ENCODE measurements around the gene NKTR. TPM values are rescaled to one million over a fixed set of nuclear protein-coding genes. Genes with fewer than 3 reads are reported as not detected.

The NKTR gene
- total and polyA plus RNA-seq, 2 of the 13 experiments (the other 11 are each of a cell fraction or from before 2014, with no cell fraction given) = 41.3 to 59.6 TPM

DNA sequence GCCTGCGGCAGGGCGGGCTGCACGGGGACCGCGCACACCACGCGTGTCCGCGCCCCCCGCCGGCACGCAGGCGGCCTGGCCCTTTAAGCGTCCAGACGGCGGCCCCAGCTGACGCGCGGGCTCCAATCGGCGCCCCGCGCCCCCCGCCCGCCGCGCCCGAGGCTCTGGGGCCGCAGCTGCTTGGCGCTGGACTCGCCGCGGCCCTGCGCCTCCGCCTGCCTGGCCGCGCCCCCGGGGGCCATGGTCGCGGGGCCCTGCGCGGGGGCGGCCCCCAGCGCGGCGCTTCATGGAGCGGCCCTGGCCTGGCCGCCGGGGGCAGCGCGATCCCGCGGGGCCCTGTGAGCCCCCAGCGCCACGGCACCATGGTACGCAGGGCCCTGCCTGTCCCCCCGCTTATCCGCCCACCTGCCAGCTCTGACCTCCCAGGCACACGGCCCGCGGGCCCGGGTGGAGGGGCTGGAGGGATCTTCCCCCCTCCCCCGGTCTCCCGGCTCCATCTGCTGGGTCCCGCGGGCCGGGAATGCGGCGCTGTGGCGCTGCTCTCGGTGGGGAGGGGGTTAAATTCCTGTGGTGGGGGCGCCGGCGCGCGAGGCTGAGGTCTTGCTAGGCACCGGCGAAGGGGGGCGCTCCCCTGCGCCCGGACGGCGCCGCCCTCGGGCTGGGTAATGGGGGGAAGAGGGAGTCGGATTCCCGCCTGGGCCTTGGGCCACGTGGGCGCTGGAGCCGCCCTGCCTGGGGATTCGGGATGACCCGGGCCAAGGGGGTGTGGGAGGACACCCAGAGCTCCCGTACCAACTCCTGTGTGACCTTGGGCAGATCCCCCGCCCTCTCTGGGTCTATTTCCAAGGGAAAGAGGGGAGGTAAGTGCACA lies 54.1 kb downstream of the NKTR start (continued):
- 0 out of 2 replicates have a peak, but pooled peaks have one; percentile 35 for TF ChIP-seq POGZ (CRISPR knock-in tag; IDR thresholded peaks at IDR 0.05)
- no peak for TF ChIP-seq ZZZ3 (CRISPR knock-in tag; IDR thresholded peaks at IDR 0.05; ENCODE audit: borderline replicate concordance)
- TF ChIP-seq ZBTB1 (CRISPR knock-in tag; IDR thresholded peaks at IDR 0.05; ENCODE audit: borderline replicate concordance) = no peak
- TF ChIP-seq, protein P1, sequence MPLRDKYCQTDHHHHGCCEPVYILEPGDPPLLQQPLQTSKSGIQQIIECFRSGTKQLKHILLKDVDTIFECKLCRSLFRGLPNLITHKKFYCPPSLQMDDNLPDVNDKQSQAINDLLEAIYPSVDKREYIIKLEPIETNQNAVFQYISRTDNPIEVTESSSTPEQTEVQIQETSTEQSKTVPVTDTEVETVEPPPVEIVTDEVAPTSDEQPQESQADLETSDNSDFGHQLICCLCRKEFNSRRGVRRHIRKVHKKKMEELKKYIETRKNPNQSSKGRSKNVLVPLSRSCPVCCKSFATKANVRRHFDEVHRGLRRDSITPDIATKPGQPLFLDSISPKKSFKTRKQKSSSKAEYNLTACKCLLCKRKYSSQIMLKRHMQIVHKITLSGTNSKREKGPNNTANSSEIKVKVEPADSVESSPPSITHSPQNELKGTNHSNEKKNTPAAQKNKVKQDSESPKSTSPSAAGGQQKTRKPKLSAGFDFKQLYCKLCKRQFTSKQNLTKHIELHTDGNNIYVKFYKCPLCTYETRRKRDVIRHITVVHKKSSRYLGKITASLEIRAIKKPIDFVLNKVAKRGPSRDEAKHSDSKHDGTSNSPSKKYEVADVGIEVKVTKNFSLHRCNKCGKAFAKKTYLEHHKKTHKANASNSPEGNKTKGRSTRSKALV (CRISPR knock-in tag; IDR thresholded peaks at IDR 0.05) = no peak
- TF ChIP-seq, protein P2, sequence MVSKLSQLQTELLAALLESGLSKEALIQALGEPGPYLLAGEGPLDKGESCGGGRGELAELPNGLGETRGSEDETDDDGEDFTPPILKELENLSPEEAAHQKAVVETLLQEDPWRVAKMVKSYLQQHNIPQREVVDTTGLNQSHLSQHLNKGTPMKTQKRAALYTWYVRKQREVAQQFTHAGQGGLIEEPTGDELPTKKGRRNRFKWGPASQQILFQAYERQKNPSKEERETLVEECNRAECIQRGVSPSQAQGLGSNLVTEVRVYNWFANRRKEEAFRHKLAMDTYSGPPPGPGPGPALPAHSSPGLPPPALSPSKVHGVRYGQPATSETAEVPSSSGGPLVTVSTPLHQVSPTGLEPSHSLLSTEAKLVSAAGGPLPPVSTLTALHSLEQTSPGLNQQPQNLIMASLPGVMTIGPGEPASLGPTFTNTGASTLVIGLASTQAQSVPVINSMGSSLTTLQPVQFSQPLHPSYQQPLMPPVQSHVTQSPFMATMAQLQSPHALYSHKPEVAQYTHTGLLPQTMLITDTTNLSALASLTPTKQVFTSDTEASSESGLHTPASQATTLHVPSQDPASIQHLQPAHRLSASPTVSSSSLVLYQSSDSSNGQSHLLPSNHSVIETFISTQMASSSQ (IDR thresholded peaks at IDR 0.05; ENCODE audit: low read depth) = no peak
- TF ChIP-seq, protein P2 (CRISPR knock-in tag; IDR thresholded peaks at IDR 0.05; ENCODE audit: borderline replicate concordance) = no peak
- no peak for TF ChIP-seq NFIC (IDR thresholded peaks at IDR 0.05; ENCODE audit: low read length)
- no peak for TF ChIP-seq ZNF614 (CRISPR knock-in tag; IDR thresholded peaks at IDR 0.05; ENCODE audit: borderline replicate concordance)
- peak; percentile 24; the same call in 1 of the 2 replicates for TF ChIP-seq POLR2G (IDR thresholded peaks at IDR 0.05; ENCODE audit: low read depth, low read length)
- no peak for TF ChIP-seq ZNF512 (CRISPR knock-in tag; IDR thresholded peaks at IDR 0.05)
- TF ChIP-seq SYNCRIP (IDR thresholded peaks at IDR 0.05; ENCODE audit: insufficient read depth, low read depth, low read length) = no peak
- no peak for TF ChIP-seq DPF2 (CRISPR knock-in tag; IDR thresholded peaks at IDR 0.05; ENCODE audit: borderline replicate concordance, low read depth)
- no peak; the same call in 1 of the 2 replicates for TF ChIP-seq SALL2 (CRISPR knock-in tag; IDR thresholded peaks at IDR 0.05)
- TF ChIP-seq, protein P3, sequence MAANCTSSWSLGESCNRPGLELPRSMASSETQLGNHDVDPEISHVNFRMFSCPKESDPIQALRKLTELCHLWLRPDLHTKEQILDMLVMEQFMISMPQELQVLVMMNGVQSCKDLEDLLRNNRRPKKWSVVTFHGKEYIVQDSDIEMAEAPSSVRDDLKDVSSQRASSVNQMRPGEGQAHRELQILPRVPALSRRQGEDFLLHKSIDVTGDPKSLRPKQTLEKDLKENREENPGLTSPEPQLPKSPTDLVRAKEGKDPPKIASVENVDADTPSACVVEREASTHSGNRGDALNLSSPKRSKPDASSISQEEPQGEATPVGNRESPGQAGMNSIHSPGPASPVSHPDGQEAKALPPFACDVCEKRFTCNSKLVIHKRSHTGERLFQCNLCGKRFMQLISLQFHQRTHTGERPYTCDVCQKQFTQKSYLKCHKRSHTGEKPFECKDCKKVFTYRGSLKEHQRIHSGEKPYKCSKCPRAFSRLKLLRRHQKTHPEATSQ (CRISPR knock-in tag; IDR thresholded peaks at IDR 0.05; ENCODE audit: borderline replicate concordance) = no peak
- TF ChIP-seq ZMAT5 (CRISPR knock-in tag; IDR thresholded peaks at IDR 0.05; ENCODE audit: borderline replicate concordance, low read depth) = no peak
- TF ChIP-seq MYNN (CRISPR knock-in tag; IDR thresholded peaks at IDR 0.05; ENCODE audit: low read depth) = no peak
- no peak for TF ChIP-seq HCFC1 (IDR thresholded peaks at IDR 0.05; ENCODE audit: low read depth, low read length)
- TF ChIP-seq HNF4A (CRISPR knock-in tag; IDR thresholded peaks at IDR 0.05) = no peak
- no peak for TF ChIP-seq NCOA5 (CRISPR knock-in tag; IDR thresholded peaks at IDR 0.05)
